IMR-90 (cell line): ENCODE measurements around the gene LRFN5. TPM values are rescaled to one million over a fixed set of nuclear protein-coding genes. Genes with fewer than 3 reads are reported as not detected.

Experiments
- ATAC-seq: fragments of 200-7000 bp; cut with Tn5 transposase; 2 replicates; pipeline ENCODE4 v1.9.1; 2020; ENCODE audit warnings: low read depth, mild to moderate bottlenecking, moderate library complexity
- BruUV-seq: library from RNA; stranded (reverse); fragments of 400-500 nt; replicated peaks from 2 replicates; lab custom pipeline; 2021; lab: Mats Ljungman, UMichigan
- CTCF ChIA-PET: fragments of 300-600 bp; formaldehyde crosslinking; extraction: SDS; loops from one replicate; lab custom pipeline; 2021; ENCODE audit warnings: antibody characterized with exemption; lab: Yijun Ruan, JAX
- POLR2A ChIA-PET: fragments of 300-600 bp; sonication (Branson Sonifier 250); formaldehyde crosslinking; loops from one replicate; lab custom pipeline; 2022; ENCODE audit warnings: antibody characterized with exemption; ENCODE audit not compliant: unreplicated experiment; lab: Charles Lee
- DNase-seq: peaks from one replicate; pipeline ENCODE4 v3.0.0; 2013
- H2AFZ ChIP-seq: replicated peaks from 2 replicates; pipeline ENCODE3; 2013; ENCODE audit warnings: low read length, mild to moderate bottlenecking; ENCODE audit not compliant: poor library complexity
- H2AK5ac ChIP-seq: 2 replicates; pipeline ENCODE4 v1.6.1; 2013; ENCODE audit warnings: low read depth, low read length, inconsistent platforms
- H2AK9ac ChIP-seq: replicated peaks from 2 replicates; pipeline ENCODE3; 2013; ENCODE audit warnings: mild to moderate bottlenecking, low read depth, low read length, moderate library complexity; ENCODE audit not compliant: poor library complexity
- H2BK120ac ChIP-seq: 2 replicates; pipeline ENCODE4 v1.6.1; 2013; ENCODE audit warnings: low read depth, low read length, inconsistent platforms
- H2BK15ac ChIP-seq: 3 replicates; pipeline ENCODE4 v1.6.1; 2013; ENCODE audit warnings: low read depth, low read length, inconsistent platforms
- H2BK20ac ChIP-seq: 2 replicates; pipeline ENCODE4 v1.6.1; 2013; ENCODE audit warnings: low read depth, mild to moderate bottlenecking, inconsistent platforms, low read length, moderate library complexity
- H2BK5ac ChIP-seq: 2 replicates; pipeline ENCODE4 v1.6.1; 2013; ENCODE audit warnings: mild to moderate bottlenecking, low read depth, low read length, inconsistent platforms; ENCODE audit not compliant: poor library complexity, severe bottlenecking
- H3K14ac ChIP-seq: replicated peaks from 2 replicates; pipeline ENCODE4 v1.6.1; 2013; ENCODE audit warnings: low read depth, low read length, inconsistent platforms
- H3K18ac ChIP-seq: 2 replicates; pipeline ENCODE4 v1.6.1; 2013; ENCODE audit warnings: low read depth, low read length, control low read depth
- H3K23ac ChIP-seq: 2 replicates; pipeline ENCODE4 v1.6.1; 2013; ENCODE audit warnings: low read depth, low read length, inconsistent platforms
- H3K27ac ChIP-seq: 2 replicates; pipeline ENCODE4 v1.5.1; 2013; ENCODE audit warnings: mild to moderate bottlenecking, control low read depth, low read length; ENCODE audit not compliant: insufficient read depth
- H3K27me3 ChIP-seq: 2 replicates; pipeline ENCODE4 v1.6.1; 2013; ENCODE audit warnings: low read length; ENCODE audit not compliant: control insufficient read depth, insufficient read depth
- H3K36me3 ChIP-seq: 2 replicates; pipeline ENCODE4 v1.6.1; 2013; ENCODE audit warnings: low read length, mixed read lengths; ENCODE audit not compliant: control insufficient read depth, insufficient read depth
- H3K4ac ChIP-seq: 2 replicates; pipeline ENCODE4 v1.6.1; 2013; ENCODE audit warnings: low read depth, low read length, inconsistent platforms
- H3K4me1 ChIP-seq: 2 replicates; pipeline ENCODE4 v1.6.1; 2013; ENCODE audit warnings: low read length, mixed read lengths; ENCODE audit not compliant: control insufficient read depth, insufficient read depth
- H3K4me2 ChIP-seq: 2 replicates; pipeline ENCODE4 v1.6.1; 2013; ENCODE audit warnings: low read depth, mild to moderate bottlenecking, control low read depth, low read length, moderate library complexity
- H3K4me3 ChIP-seq: 2 replicates; pipeline ENCODE4 v1.5.1; 2013; ENCODE audit warnings: low read depth, mild to moderate bottlenecking, control low read depth, low read length, moderate library complexity; ENCODE audit not compliant: insufficient read depth
- H3K56ac ChIP-seq: 2 replicates; pipeline ENCODE4 v1.6.1; 2013; ENCODE audit warnings: low read length, inconsistent platforms; ENCODE audit not compliant: insufficient read depth; ENCODE audit errors: extremely low read depth
- H3K79me1 ChIP-seq, 2 experiments: 2 replicates each; pipeline ENCODE4 v1.6.1; 2013; ENCODE audit warnings: low read length in 2 of 2, inconsistent platforms in 1 of 2, low read depth in 1 of 2
- H3K9ac ChIP-seq: 2 replicates; pipeline ENCODE4 v1.6.1; 2013; ENCODE audit warnings: low read depth, low read length, control low read depth
- H3K9me1 ChIP-seq: 2 replicates; pipeline ENCODE4 v1.6.1; 2013; ENCODE audit warnings: low read length, inconsistent platforms; ENCODE audit not compliant: insufficient read depth
- H3K9me3 ChIP-seq: 2 replicates; pipeline ENCODE4 v1.6.1; 2013; ENCODE audit warnings: low read length; ENCODE audit not compliant: control insufficient read depth, insufficient read depth
- H4K20me1 ChIP-seq: 2 replicates; pipeline ENCODE4 v1.6.1; 2013; ENCODE audit warnings: low read length, inconsistent platforms; ENCODE audit not compliant: insufficient read depth
- H4K5ac ChIP-seq: 2 replicates; pipeline ENCODE4 v1.6.1; 2013; ENCODE audit warnings: mild to moderate bottlenecking, low read depth, low read length, control low read depth
- H4K8ac ChIP-seq, 2 experiments: 2 replicates each; pipeline ENCODE4 v1.6.1; 2013; ENCODE audit warnings: low read depth in 2 of 2, low read length in 2 of 2, control low read depth in 1 of 2, inconsistent platforms in 1 of 2
- H4K91ac ChIP-seq: 2 replicates; pipeline ENCODE4 v1.6.1; 2013; ENCODE audit warnings: low read depth, low read length, inconsistent platforms; ENCODE audit not compliant: insufficient read depth
- ELK1 ChIP-seq: fragments of 150-350 bp; IDR thresholded peaks from 2 replicates; pipeline ENCODE4 v1.6.1; 2016; ENCODE audit warnings: low read depth, mild to moderate bottlenecking, low read length, moderate library complexity, borderline replicate concordance
- NFE2L2 ChIP-seq: fragments of 150-350 bp; IDR thresholded peaks from 2 replicates; pipeline ENCODE4 v1.6.1; 2016; ENCODE audit warnings: low read depth, mild to moderate bottlenecking, low read length
- RAD21 ChIP-seq: IDR thresholded peaks from 2 replicates; pipeline ENCODE4 v1.6.1; 2012; ENCODE audit warnings: low read length, improper control_type of control experiment
- WGBS, 2 experiments: methylation state at CpG; one replicate each; pipeline versions ENCODE4 v1.1.5 to v1.1.7; 2013; ENCODE audit warnings: missing lambda C conversion rate in 2 of 2; ENCODE audit not compliant: insufficient read length in 1 of 2; ENCODE audit errors: extremely low coverage in 2 of 2; 5-methylcytosine and 5-hydroxymethylcytosine counted together
- dilution Hi-C: fragments of 300-500 bp; cut with HindIII; formaldehyde crosslinking; loops from one replicate; pipeline ENCODE4 v1.14.3; 2018; ENCODE audit warnings: low sequenced_read_pairs; ENCODE audit not compliant: unreplicated experiment
- in situ Hi-C: fragments of 300-500 bp; cut with MboI; formaldehyde crosslinking; loops from 3 replicates; pipeline ENCODE4 v1.14.3; 2019; ENCODE audit warnings: low sequenced_read_pairs, inconsistent platforms, mixed read lengths
- intact Hi-C: fragments of 100-400 bp; cut with micrococcal nuclease; formaldehyde crosslinking; loops from 2 replicates; pipeline ENCODE4 v1.10.0; 2022
- polyA plus RNA-seq, 3 experiments: library from polyadenylated mRNA; depleted of rRNA; stranded (reverse); fragments of >200 nt; gene quantifications; 2 replicates each; pipeline ENCODE4 v1.2.3, GENCODE V29; 2012; ENCODE audit warnings: low replicate concordance in 1 of 3
- total RNA-seq: library from RNA; depleted of rRNA; stranded (reverse); fragments of >200 nt; gene quantifications from 2 replicates; pipeline ENCODE4 v1.2.3, GENCODE V29; 2012

LRFN5 gene
- total and polyA plus RNA-seq, 2 of the 4 experiments (the other 2 are of a cell fraction): 1.8 to 3.6 TPM

- intact Hi-C loops (no loop called here), dilution Hi-C loops (no loop called here), in situ Hi-C loops (no loop called here)
- Histone ChIP-seq H3K9me3 (peaks cover 6% of the 10 kb centered on the region; the same call in 1 of the 2 replicates), H3K27me3 (no peaks in the 10 kb centered on the region), H3K4ac (no peak overlapping the region), H3K18ac (no peak overlapping the region), H4K91ac (no peak overlapping the region), H3K4me3 (no peak overlapping the region), H3K4me2 (no peak overlapping the region), H2BK15ac (no peak overlapping the region), H2BK5ac (no peak overlapping the region), H2AK9ac (no peak overlapping the region), H3K27ac (no peak overlapping the region), H2AK5ac (no peak overlapping the region), H2BK20ac (no peak overlapping the region), H3K56ac (no peak overlapping the region), H4K5ac (no peak overlapping the region), H4K8ac (no peak overlapping the region), H3K23ac (no peak overlapping the region), H3K9ac (no peak overlapping the region), H3K14ac (no peak overlapping the region), H2AFZ (no peak overlapping the region), H3K9me1 (no peaks in the 10 kb centered on the region), H3K4me1 (no peaks in the 10 kb centered on the region), H3K36me3 (no peaks in the 10 kb centered on the region), H3K79me1 (no peaks in the 10 kb centered on the region), H2BK120ac (no peak overlapping the region), H4K20me1 (no peaks in the 10 kb centered on the region)
- TF ChIP-seq ELK1 (no peak), RAD21 (no peak), NFE2L2 (no peak)
- no peak for DNase-seq
- ChIA-PET CTCF (no interaction called here), POLR2A (no interaction called here)
- no peak for ATAC-seq
- WGBS, 2 experiments: no CpG with 5 or more reads among the region's 2 CpGs
- no TSS peak for BruUV-seq
These were observed 217.8 kb downstream of the LRFN5 start for GRCh38 chr14:41824441-41824840.
